Peyer's patch (tissue), 4 donors: ENCODE measurements around the gene FMNL2.

Experiments used
- CTCF ChIP-seq, 6 experiments: fragments of 450-650 bp in 4 of 6; fragments of 200-600 bp in 2 of 6; sonication (generic) in 1 of 6; IDR thresholded peaks; one replicate each; pipeline ENCODE4 v1.5.1; 2017 to 2019; ENCODE audit warnings: antibody characterized with exemption in 6 of 6, mild to moderate bottlenecking in 3 of 6, moderate library complexity in 1 of 6
- POLR2A ChIP-seq, 2 donors: fragments of 450-650 bp; IDR thresholded peaks; one replicate each; pipeline ENCODE4 v1.5.1; 2017; ENCODE audit warnings: antibody characterized with exemption in 2 of 2, mild to moderate bottlenecking in 2 of 2, moderate library complexity in 2 of 2

- TF ChIP-seq CTCF (IDR thresholded peaks at IDR 0.05) (no peak), POLR2A (IDR thresholded peaks at IDR 0.05) (no peak)
Observed at GRCh38 chr2:152651834-152652233, 316.9 kb downstream of the FMNL2 start.
